GM12878 (cell line): Measurements from ENCODE around the gene SPDYA.

Experiments
- CTCF ChIP-seq, 3 experiments: IDR thresholded peaks in 2 of 3; conservative IDR thresholded peaks in 1 of 3; 2 replicates each; pipeline ENCODE4 v1.5.1; 2011; ENCODE audit warnings: low read depth in 3 of 3, low read length in 3 of 3, mild to moderate bottlenecking in 3 of 3, control low read depth in 2 of 3, moderate library complexity in 2 of 3, inconsistent platforms in 1 of 3, mixed read lengths in 1 of 3; ENCODE audit not compliant: control insufficient read depth in 2 of 3, insufficient read depth in 1 of 3; ENCODE audit errors: extremely low read depth in 1 of 3
- EZH2 ChIP-seq: IDR thresholded peaks from 2 replicates; pipeline ENCODE4 v1.6.1; 2012; ENCODE audit warnings: low read depth, mild to moderate bottlenecking, control low read depth, inconsistent platforms, low read length, borderline replicate concordance; ENCODE audit not compliant: control insufficient read depth
- POLR2AphosphoS5 ChIP-seq: IDR thresholded peaks from 2 replicates; pipeline ENCODE4 v1.6.1; 2011; ENCODE audit warnings: mild to moderate bottlenecking, low read length, inconsistent platforms

GRCh38 chr2:28880193-28880592 is 69.6 kb downstream of the SPDYA start:
- TF ChIP-seq POLR2AphosphoS5 (no peak), CTCF (IDR thresholded peaks at IDR 0.05 in 2 of 3, conservative IDR thresholded peaks at IDR 0.05 in 1 of 3; ENCODE audit: control insufficient read depth in 2 of 3, extremely low read depth in 1 of 3, insufficient read depth in 1 of 3, low read depth in 3 of 3, low read length in 3 of 3) (no peak), EZH2 (no peak)
